ENCODE measurements around the gene ZC3H18.

Gene ZC3H18

GRCh38 chr16:88533381-88533917, 36.8 kb upstream of the ZC3H18 start:
- DNase-seq = no peak

DNA sequence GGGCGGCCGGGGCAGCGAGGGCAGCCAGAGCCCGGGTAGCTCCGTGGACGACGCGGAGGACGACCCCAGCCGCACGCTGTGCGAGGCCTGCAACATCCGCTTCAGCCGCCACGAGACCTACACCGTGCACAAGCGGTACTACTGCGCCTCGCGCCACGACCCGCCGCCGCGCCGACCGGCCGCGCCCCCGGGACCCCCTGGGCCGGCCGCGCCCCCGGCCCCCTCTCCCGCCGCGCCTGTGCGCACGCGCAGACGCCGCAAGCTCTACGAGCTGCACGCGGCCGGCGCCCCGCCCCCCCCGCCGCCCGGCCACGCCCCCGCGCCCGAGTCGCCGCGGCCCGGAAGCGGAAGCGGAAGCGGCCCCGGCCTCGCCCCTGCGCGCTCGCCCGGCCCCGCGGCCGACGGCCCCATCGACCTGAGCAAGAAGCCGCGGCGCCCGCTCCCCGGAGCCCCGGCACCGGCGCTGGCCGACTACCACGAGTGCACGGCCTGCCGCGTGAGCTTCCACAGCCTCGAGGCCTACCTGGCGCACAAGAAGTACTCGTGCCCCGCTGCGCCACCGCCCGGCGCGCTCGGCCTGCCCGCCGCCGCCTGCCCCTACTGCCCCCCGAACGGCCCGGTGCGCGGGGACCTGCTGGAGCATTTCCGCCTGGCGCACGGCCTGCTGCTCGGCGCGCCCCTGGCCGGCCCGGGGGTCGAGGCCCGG, 36.1 kb upstream of the ZC3H18 start:
- no peak for DNase-seq

DNA sequence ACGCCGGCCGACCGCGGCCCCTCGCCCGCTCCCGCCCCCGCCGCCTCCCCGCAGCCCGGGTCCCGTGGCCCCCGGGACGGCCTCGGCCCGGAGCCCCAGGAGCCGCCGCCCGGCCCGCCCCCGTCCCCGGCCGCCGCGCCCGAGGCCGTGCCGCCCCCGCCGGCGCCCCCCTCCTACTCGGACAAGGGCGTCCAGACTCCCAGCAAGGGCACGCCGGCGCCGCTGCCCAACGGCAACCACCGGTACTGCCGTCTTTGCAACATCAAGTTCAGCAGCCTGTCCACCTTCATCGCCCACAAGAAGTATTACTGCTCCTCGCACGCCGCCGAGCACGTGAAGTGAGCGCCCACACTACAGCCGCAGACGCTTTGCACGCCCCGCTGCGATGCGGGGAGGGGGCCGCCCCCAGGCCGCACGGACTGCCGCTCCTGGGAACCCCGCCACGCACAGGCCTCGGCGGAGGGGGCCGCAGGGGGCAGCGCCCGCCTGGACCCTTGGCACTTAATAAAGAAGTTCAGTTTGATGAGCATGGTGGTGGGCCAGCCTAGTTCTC, 35.5 kb upstream of the ZC3H18 start:
- no peak for DNase-seq

GRCh38 chr16:88535191-88535856, 34.9 kb upstream of the ZC3H18 start:
- DNase-seq = no peak

- no peak for DNase-seq
These were observed 34.4 kb upstream of the ZC3H18 start for GRCh38 chr16:88535857-88536222.

- DNase-seq = no peak
These were observed 33.7 kb upstream of the ZC3H18 start for GRCh38 chr16:88536510-88536909.

DNA sequence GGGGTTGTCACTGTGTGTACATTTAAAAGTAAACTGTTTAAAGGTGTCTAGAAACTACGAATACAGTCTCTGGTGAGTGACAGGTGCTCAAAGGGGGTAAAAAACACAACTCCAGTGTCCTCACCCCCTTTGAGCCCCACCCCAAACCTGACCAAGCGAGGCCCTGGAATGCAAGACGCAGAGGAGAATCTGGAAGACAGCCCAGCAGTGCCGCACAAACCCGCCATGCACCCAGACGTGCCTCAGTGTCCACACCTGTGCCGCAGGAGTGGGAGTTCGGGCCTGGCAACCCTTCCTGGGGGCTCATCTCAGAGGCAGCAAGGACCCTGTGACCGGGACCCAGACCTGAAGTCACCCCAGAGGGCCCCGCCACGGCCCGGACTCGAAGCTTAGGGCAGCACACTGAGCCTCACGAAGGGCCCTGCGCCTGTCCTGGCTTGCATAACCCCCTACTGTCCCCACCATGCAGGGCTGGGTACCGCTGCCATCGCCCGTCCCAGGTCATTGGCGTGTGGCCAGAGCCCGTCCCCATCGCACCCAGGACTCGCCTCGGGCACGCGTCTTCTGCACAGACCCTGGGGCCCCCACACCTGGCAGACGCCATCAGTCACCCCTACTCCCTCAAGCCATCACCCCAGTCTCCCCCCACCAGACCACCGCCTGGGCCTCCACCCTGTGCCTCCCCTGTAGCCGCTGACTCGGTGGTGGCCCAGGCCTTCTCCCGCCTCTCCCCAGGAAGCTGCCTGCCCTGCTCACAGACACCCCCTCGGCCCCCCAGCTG, 33.0 kb upstream of the ZC3H18 start:
- no peak for DNase-seq

DNA sequence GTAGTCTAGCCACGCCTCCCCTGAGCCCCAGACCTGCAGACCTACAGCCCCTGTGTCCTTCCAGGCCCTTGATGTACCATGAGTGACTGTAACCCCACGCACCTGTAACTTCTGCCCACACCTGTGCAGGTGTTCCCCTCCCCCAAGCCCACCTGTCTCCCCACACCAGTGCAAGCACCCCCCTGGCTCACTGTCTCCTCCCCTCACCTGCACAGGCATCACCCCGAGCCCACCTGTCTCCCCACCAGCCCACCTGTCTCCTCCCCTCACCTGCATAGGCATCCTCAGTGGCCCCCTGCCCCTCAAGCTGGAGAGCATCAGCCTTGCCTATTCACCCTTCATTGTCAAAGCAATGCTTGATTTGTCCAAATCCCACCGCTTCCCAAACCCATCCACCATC, 32.3 kb upstream of the ZC3H18 start:
- no peak for DNase-seq

DNA sequence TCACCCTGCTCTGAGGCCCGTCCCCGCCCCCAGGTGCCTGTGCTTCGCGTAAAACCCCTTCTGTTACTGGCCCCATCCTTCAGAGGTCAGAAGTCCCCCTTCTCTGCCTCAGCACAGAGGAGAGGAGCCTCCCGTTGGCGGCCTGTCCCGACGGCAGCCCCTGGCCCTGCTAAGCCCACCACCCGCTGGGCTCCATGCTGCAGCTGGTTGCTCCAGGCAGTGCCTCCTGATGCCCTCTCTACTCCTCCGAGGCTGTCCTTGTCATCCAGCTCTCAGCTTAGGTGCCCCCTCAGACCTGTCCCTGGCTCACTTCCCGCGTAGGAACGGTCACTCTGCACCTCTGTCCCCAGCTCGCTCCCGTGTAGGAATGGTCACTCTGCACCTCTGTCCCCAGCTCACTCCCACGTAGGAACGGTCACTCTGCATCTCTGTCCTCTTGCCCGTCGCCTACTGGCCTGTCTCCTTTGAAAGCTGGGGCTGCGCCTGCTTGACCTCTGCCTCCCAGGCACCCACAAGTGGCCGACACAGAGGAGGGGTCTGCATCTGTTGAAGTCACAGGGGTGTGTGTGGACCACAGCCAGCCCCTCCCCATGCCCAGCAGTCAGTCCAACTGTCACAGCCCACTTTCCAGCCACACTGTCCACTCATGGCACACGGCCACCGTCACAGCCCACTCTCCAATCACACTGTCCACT, 31.7 kb upstream of the ZC3H18 start:
- no peak for DNase-seq

DNA sequence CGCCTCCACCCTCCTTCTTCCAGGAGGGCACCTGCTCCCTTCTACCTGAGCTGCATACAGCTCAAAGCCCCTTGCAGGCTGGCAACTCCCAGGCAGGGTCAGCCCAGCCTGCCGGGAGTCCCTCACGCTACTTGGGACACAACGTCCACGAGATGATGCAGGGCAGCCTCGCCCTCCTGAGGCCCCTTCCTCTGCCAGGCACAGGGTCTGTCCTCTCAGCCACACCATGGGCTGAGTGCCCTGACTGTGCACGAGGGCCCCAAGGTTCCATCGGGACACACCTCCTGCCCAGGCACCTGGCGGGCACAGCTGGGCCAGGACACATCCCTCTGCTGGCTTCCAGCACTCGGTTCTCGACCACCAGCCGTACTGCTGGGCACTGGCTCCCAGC, 30.9 kb upstream of the ZC3H18 start:
- DNase-seq = no peak

GRCh38 chr16:88539652-88540345, 30.4 kb upstream of the ZC3H18 start:
- no peak for DNase-seq

- DNase-seq = no peak
These were observed 29.7 kb upstream of the ZC3H18 start for GRCh38 chr16:88540346-88540977.

- DNase-seq = peak; percentile 53
These were observed 28.2 kb upstream of the ZC3H18 start for GRCh38 chr16:88541831-88542616.

DNA sequence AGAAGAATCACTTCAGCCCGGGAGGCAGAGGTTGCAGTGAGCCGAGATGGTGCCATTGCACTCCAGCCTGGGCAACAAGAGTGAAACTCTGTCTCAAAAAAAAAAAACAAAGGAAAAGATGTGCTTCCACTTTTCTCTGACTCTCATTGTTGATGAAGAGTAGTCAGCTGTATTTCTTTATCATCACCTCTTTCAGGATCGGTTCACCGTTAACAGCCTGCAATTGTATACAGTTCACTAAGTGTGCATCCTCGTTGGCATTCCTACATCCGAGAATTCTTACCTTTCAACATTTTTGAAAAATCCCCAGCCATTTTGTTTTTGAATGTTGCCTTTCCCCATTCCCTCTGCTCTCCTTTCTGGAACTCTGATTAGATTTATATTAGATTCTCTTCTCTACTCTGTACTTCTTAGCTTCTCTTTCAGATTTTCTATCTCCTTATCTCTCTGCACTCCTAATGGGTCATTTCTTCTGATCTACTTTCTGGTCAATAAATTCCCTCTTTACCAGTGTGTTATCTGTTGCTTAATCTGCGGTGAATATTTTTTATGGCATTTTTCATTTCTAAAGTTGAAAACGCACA, 26.9 kb upstream of the ZC3H18 start:
- DNase-seq = no peak

DNA sequence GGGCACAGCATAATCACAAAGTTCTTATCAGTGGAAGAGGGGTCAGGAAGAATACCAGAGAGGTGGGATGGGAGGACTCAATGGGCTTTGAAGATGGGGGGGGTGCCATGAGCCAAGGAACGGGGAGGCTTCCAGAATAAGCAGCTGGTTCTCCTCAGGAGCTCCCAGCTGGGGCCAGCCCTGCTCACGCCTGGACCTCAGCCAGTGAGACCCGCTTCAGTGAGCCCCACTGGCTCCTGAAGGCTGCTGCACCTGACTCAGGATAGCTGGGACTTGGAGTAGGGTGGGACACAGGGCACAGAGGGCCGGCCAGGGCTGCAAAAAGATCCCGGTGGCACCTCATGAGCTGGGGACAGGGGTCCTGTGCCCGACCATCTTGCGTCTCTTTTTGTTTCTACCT, 24.4 kb upstream of the ZC3H18 start:
- no peak for DNase-seq

DNA sequence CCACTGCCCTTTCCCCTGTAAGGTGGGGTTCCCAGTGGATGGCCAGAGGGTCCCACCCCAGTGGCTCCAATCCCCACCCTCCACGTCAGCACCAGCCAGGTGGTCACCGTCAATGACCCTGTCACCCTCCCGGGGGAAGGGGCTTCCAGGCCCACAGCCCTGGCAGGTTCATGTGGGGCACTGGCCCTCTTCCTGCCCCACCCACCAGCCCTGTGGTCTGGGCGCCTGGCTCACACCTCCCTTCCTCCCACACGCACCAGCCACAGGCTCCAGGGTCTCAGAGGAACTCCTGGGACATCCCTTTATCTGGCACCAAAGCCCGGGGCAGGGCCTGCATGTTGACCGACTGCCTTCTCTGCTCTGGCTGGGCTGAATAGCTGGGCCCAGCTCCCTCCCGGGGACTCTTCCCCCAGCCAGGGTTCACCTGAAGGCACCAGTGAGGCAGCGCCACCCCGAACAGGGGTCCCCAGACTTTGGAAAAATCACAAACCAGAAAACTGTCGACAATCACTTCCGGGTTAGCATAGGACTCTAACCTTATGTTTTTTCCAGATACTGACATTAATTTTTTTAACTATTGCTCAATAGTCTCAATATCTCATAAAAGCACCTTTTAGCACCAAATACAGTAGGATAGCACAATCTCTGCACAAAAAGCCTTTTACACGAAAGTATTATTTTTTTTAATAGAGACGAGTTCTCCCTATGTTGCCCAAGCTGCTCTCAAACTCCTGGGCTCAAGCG, 21.9 kb upstream of the ZC3H18 start:
- no peak for DNase-seq

DNA sequence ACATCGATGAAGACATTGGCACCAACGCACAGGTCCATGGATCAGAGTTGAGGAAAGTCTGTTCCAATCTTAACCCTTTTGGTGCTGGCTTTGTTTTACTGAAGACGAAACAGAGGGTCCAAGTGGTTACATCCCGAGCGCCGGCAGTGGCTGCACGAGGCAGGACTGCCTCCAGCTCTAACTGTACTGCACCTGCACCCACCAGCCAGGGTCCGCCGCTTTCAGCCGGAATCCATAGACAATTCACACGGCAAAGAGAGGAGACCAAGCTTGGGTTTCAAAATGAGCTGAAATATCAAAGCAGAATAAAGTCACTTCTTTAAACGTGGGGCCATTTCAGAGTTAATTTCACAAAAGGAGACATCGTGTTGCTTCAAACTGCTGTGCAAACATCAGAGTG, 21.2 kb upstream of the ZC3H18 start:
- no peak for DNase-seq

- DNase-seq = no peak
These were observed 20.4 kb upstream of the ZC3H18 start for GRCh38 chr16:88549671-88550245.

- no peak for DNase-seq
These were observed 19.9 kb upstream of the ZC3H18 start for GRCh38 chr16:88550246-88550661.
